Mesendoderm (in vitro differentiated cells): ENCODE data around the gene MALL.

Experiments
- DNase-seq: peaks from one replicate; pipeline ENCODE4 v3.0.0; 2013
- H2AK5ac ChIP-seq: 2 replicates; pipeline ENCODE4 v1.6.1; 2013; ENCODE audit warnings: low read length, inconsistent platforms
- H2BK120ac ChIP-seq: 2 replicates; pipeline ENCODE4 v1.6.1; 2013; ENCODE audit warnings: low read depth, mild to moderate bottlenecking, low read length, moderate library complexity, mixed read lengths
- H2BK15ac ChIP-seq: replicated peaks from 2 replicates; pipeline ENCODE4 v1.6.1; 2013; ENCODE audit warnings: low read depth, mild to moderate bottlenecking, moderate library complexity
- H2BK5ac ChIP-seq: 2 replicates; pipeline ENCODE4 v1.6.1; 2013; ENCODE audit warnings: low read length, inconsistent platforms
- H3K18ac ChIP-seq: 2 replicates; pipeline ENCODE4 v1.6.1; 2013; ENCODE audit warnings: mild to moderate bottlenecking, low read length, mixed read lengths
- H3K23ac ChIP-seq: one replicate; pipeline ENCODE4 v1.6.1; 2013; ENCODE audit warnings: low read length
- H3K27ac ChIP-seq: 2 replicates; pipeline ENCODE4 v1.5.1; 2013; ENCODE audit warnings: low read depth, mild to moderate bottlenecking, inconsistent platforms, low read length, moderate library complexity
- H3K27me3 ChIP-seq: 2 replicates; pipeline ENCODE4 v1.6.1; 2013; ENCODE audit warnings: low read length, control low read depth, mild to moderate bottlenecking, inconsistent platforms; ENCODE audit not compliant: insufficient read depth, poor library complexity
- H3K36me3 ChIP-seq: 2 replicates; pipeline ENCODE4 v1.6.1; 2013; ENCODE audit warnings: low read length, inconsistent platforms; ENCODE audit not compliant: control insufficient read depth, insufficient read depth
- H3K4ac ChIP-seq: one replicate; pipeline ENCODE4 v1.6.1; 2013; ENCODE audit warnings: low read depth, mild to moderate bottlenecking, low read length, moderate library complexity
- H3K4me1 ChIP-seq: 2 replicates; pipeline ENCODE4 v1.6.1; 2013; ENCODE audit warnings: low read depth, low read length, inconsistent platforms; ENCODE audit not compliant: control insufficient read depth
- H3K4me2 ChIP-seq: 2 replicates; pipeline ENCODE4 v1.6.1; 2013; ENCODE audit warnings: low read length
- H3K4me3 ChIP-seq: 2 replicates; pipeline ENCODE4 v1.5.1; 2013; ENCODE audit warnings: mild to moderate bottlenecking, low read length
- H3K56ac ChIP-seq: one replicate; pipeline ENCODE4 v1.6.1; 2013; ENCODE audit warnings: low read length
- H3K79me1 ChIP-seq: 2 replicates; pipeline ENCODE4 v1.6.1; 2013; ENCODE audit warnings: low read length, inconsistent platforms
- H3K79me2 ChIP-seq: 2 replicates; pipeline ENCODE4 v1.6.1; 2013; ENCODE audit warnings: mild to moderate bottlenecking, low read length; ENCODE audit not compliant: control insufficient read depth, insufficient read depth
- H3K9ac ChIP-seq: 2 replicates; pipeline ENCODE4 v1.6.1; 2013; ENCODE audit warnings: low read length, inconsistent platforms
- H4K5ac ChIP-seq: one replicate; pipeline ENCODE4 v1.6.1; 2013; ENCODE audit warnings: low read length
- H4K8ac ChIP-seq: one replicate; pipeline ENCODE4 v1.6.1; 2013; ENCODE audit warnings: low read depth, mild to moderate bottlenecking, control low read depth, low read length, moderate library complexity
- WGBS: extraction: QIAGEN DNeasy Blood & Tissue Kit; methylation state at CpG from one replicate; pipeline ENCODE4 v1.1.7; 2013; ENCODE audit warnings: low lambda C conversion rate, missing lambda C conversion rate; ENCODE audit not compliant: insufficient coverage; ENCODE audit errors: extremely low coverage; 5-methylcytosine and 5-hydroxymethylcytosine counted together

Gene MALL

DNA sequence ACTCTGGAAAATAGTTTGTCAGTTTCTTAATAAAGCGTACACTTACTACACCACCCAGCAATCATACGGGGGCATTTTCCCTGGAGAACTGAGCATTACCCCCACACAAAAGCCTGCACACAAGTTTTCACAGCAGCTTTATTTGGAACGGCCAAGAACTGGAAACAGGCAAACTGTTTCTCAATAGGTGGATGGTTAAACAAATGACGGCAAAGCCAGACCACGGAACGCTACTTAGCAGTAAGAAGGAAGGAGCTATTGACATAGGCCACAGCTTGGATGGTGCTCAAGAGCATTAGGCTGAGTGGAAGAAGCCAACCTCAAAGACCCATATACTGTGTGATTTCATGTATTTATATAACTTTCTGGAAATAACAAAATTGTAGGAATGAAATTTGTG is 9.0 kb downstream of the MALL start:
- Histone ChIP-seq H2BK120ac (no peak overlapping the region), H4K8ac (no peak overlapping the region), H3K4me3 (no peak overlapping the region), H3K56ac (no peak overlapping the region), H3K18ac (no peak overlapping the region), H3K4ac (no peak overlapping the region), H3K4me2 (no peak overlapping the region), H3K27me3 (no peaks in the 10 kb centered on the region), H3K27ac (no peak overlapping the region), H3K36me3 (no peaks in the 10 kb centered on the region), H2BK5ac (no peak overlapping the region), H3K23ac (no peak overlapping the region), H2AK5ac (no peak overlapping the region), H2BK15ac (no peak overlapping the region), H3K79me1 (no peaks in the 10 kb centered on the region), H3K9ac (no peak overlapping the region), H3K79me2 (no peaks in the 10 kb centered on the region), H3K4me1 (no peaks in the 10 kb centered on the region), H4K5ac (no peak overlapping the region)
- no peak for DNase-seq
- no CpG with 5 or more reads among the region's 6 CpGs for WGBS

GRCh38 chr2:110105608-110106467 is 9.8 kb downstream of the MALL start:
- no peak overlapping the region for H2BK120ac ChIP-seq

GRCh38 chr2:110105183-110105582 is 10.4 kb downstream of the MALL start:
- Histone ChIP-seq H3K27ac (no peak overlapping the region), H2BK120ac (no peak overlapping the region), H3K4me2 (no peak overlapping the region), H4K5ac (no peak overlapping the region), H4K8ac (no peak overlapping the region), H3K79me2 (no peaks in the 10 kb centered on the region), H3K4me3 (no peak overlapping the region), H3K4me1 (no peaks in the 10 kb centered on the region), H3K23ac (no peak overlapping the region), H2BK15ac (no peak overlapping the region), H2AK5ac (no peak overlapping the region), H3K36me3 (no peaks in the 10 kb centered on the region), H3K79me1 (no peaks in the 10 kb centered on the region), H3K18ac (no peak overlapping the region), H3K56ac (no peak overlapping the region), H3K27me3 (no peaks in the 10 kb centered on the region), H3K9ac (no peak overlapping the region), H2BK5ac (no peak overlapping the region), H3K4ac (no peak overlapping the region)
- DNase-seq: no peak
- no CpG with 5 or more reads among the region's 4 CpGs for WGBS

More at GRCh38 chr2:110105608-110106467, 9.8 kb downstream of the MALL start:
- Histone ChIP-seq H3K4me2 (no peak overlapping the region), H3K4me1 (no peaks in the 10 kb centered on the region), H4K8ac (no peak overlapping the region), H3K27me3 (no peaks in the 10 kb centered on the region), H2BK5ac (no peak overlapping the region), H2BK15ac (no peak overlapping the region), H3K79me1 (no peaks in the 10 kb centered on the region), H4K5ac (no peak overlapping the region), H3K18ac (no peak overlapping the region), H3K56ac (no peak overlapping the region), H3K79me2 (no peaks in the 10 kb centered on the region), H3K36me3 (no peaks in the 10 kb centered on the region), H3K4me3 (no peak overlapping the region), H3K23ac (no peak overlapping the region), H2AK5ac (no peak overlapping the region), H3K4ac (no peak overlapping the region), H3K9ac (no peak overlapping the region), H3K27ac (no peak overlapping the region)
- WGBS: no CpG with 5 or more reads among the region's 8 CpGs
- no peak for DNase-seq

- H3K4me2 ChIP-seq: no peak overlapping the region
- H3K4me1 ChIP-seq: no peaks in the 10 kb centered on the region
- no peak overlapping the region for H2BK5ac ChIP-seq
- DNase-seq: no peak
- no peak overlapping the region for H3K9ac ChIP-seq
- no peak overlapping the region for H3K4ac ChIP-seq
- H2BK15ac ChIP-seq: no peak overlapping the region
- WGBS: no CpG with 5 or more reads among the region's 10 CpGs
- no peak overlapping the region for H3K27ac ChIP-seq
- H2AK5ac ChIP-seq: no peak overlapping the region
- no peak overlapping the region for H3K4me3 ChIP-seq
- H3K23ac ChIP-seq: no peak overlapping the region
- no peak overlapping the region for H4K8ac ChIP-seq
- H3K36me3 ChIP-seq: no peaks in the 10 kb centered on the region
- no peak overlapping the region for H4K5ac ChIP-seq
- H3K18ac ChIP-seq: no peak overlapping the region
- no peaks in the 10 kb centered on the region for H3K27me3 ChIP-seq
- H3K56ac ChIP-seq: no peak overlapping the region
- H3K79me1 ChIP-seq: no peaks in the 10 kb centered on the region
- no peak overlapping the region for H2BK120ac ChIP-seq
- H3K79me2 ChIP-seq: no peaks in the 10 kb centered on the region
Measured at GRCh38 chr2:110104025-110104771, 11.4 kb downstream of the MALL start.

DNA sequence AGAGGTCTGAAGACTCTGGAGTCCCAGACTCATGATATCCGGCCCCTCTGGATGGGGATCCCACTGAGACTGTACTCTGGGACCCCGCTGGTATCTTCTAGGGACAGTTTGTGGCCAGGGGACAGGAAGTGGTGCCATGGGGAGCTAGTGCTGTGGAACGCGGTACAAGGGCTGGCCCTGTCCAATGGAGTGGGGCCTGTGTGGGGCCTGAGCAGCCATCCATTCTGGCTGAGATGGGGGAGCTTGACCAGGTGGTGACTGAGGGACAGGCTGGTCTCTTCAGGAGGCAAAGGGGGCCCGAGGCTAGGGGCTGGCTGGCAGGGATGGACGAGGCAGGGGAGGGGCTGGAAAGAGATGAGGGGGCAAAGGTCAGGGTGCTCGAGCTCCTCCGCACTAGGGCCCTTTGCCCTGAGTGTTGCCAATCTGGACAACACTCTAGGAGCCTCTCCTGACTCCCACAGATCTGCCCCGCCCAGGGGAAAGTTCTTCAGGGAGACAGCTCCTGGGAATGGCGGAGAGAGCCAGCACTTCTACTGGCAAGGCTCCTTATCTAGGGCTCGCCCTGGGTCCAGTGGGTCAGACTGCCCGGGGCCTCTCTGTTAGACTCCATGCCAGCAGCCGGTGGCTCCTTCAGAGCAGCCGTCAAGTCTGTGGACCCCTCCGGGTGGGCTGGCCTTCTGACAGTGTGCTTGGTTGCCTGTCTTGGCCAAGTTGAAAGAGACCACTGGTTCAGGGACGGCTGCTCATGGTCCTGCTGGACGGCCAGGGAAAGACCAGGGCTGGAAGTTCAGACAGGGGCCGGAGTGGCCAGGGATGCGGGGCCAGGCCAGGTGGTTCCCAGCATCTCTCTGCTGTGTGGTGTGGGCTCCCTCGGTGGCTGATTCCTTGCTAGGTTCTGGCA is 12.3 kb downstream of the MALL start:
- Histone ChIP-seq H3K27me3 (no peaks in the 10 kb centered on the region), H3K27ac (no peak overlapping the region)

More for the DNA sequence above, 12.3 kb downstream of the MALL start:
- Histone ChIP-seq H3K9ac (no peak overlapping the region), H3K79me1 (no peaks in the 10 kb centered on the region), H2BK5ac (no peak overlapping the region), H4K5ac (no peak overlapping the region), H3K18ac (no peak overlapping the region), H2BK120ac (no peak overlapping the region), H3K56ac (no peak overlapping the region), H3K4ac (no peak overlapping the region), H3K4me2 (no peak overlapping the region), H3K4me3 (no peak overlapping the region), H3K36me3 (no peaks in the 10 kb centered on the region), H2BK15ac (no peak overlapping the region), H3K23ac (no peak overlapping the region), H2AK5ac (no peak overlapping the region), H4K8ac (no peak overlapping the region), H3K79me2 (no peaks in the 10 kb centered on the region), H3K4me1 (no peaks in the 10 kb centered on the region)
- WGBS: no CpG with 5 or more reads among the region's 20 CpGs
- DNase-seq: no peak
